PC-3 (cell line): ENCODE data around the gene HBD.

Experiments used
- EZH2 ChIP-seq: fragments of 300-600 bp; sonication (generic); IDR thresholded peaks from one replicate; pipeline ENCODE4 v1.6.1; 2017; ENCODE audit warnings: antibody characterized with exemption, mild to moderate bottlenecking, low read length; ENCODE audit not compliant: unreplicated experiment
- EZH2phosphoT487 ChIP-seq: fragments of 300-600 bp; sonication (generic); IDR thresholded peaks from 2 replicates; pipeline ENCODE4 v1.6.1; 2018; ENCODE audit warnings: mild to moderate bottlenecking, antibody characterized with exemption, low read length, borderline replicate concordance
- TF ChIP-seq, protein P1 (sequence below): fragments of 300-600 bp; sonication (generic); conservative IDR thresholded peaks from 2 replicates; pipeline ENCODE4 v1.5.1; 2017; ENCODE audit warnings: antibody characterized with exemption, low read depth, mild to moderate bottlenecking, low read length

- TF ChIP-seq, protein P1, sequence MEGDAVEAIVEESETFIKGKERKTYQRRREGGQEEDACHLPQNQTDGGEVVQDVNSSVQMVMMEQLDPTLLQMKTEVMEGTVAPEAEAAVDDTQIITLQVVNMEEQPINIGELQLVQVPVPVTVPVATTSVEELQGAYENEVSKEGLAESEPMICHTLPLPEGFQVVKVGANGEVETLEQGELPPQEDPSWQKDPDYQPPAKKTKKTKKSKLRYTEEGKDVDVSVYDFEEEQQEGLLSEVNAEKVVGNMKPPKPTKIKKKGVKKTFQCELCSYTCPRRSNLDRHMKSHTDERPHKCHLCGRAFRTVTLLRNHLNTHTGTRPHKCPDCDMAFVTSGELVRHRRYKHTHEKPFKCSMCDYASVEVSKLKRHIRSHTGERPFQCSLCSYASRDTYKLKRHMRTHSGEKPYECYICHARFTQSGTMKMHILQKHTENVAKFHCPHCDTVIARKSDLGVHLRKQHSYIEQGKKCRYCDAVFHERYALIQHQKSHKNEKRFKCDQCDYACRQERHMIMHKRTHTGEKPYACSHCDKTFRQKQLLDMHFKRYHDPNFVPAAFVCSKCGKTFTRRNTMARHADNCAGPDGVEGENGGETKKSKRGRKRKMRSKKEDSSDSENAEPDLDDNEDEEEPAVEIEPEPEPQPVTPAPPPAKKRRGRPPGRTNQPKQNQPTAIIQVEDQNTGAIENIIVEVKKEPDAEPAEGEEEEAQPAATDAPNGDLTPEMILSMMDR, result no peak
- TF ChIP-seq EZH2 (no peak), EZH2phosphoT487 (no peak)
Observed at GRCh38 chr11:5203366-5203765, 30.9 kb downstream of the HBD start.
